ENCODE results near the gene PDE2A.

- no peak for TF ChIP-seq CTCF (IDR thresholded peaks at IDR 0.05; ENCODE audit: insufficient read depth, low read depth, low read length)
- TF ChIP-seq EZH2 (IDR thresholded peaks at IDR 0.05; ENCODE audit: insufficient read depth, low read length), result no peak
Observed at GRCh38 chr11:72578051-72578450, 96.2 kb downstream of the PDE2A start.

All from astrocyte (in vitro differentiated cells and primary cell).